Body of pancreas (tissue), 4 donors: ENCODE data around the gene USP6NL.

ENCODE experiments used
- POLR2A ChIP-seq, 3 donors: fragments of 450-650 bp; IDR thresholded peaks; one replicate each; pipeline ENCODE4 v1.6.1; 2016; ENCODE audit warnings: antibody characterized with exemption in 3 of 3, mild to moderate bottlenecking in 2 of 3
- TF ChIP-seq, protein P1 (sequence below), 7 experiments: fragments of 450-650 bp in 4 of 7; fragments of 200-600 bp in 3 of 7; sonication (generic) in 3 of 7; IDR thresholded peaks; one replicate each; pipeline ENCODE4 v1.5.1; 2016 to 2019; ENCODE audit warnings: antibody characterized with exemption in 7 of 7

DNA sequence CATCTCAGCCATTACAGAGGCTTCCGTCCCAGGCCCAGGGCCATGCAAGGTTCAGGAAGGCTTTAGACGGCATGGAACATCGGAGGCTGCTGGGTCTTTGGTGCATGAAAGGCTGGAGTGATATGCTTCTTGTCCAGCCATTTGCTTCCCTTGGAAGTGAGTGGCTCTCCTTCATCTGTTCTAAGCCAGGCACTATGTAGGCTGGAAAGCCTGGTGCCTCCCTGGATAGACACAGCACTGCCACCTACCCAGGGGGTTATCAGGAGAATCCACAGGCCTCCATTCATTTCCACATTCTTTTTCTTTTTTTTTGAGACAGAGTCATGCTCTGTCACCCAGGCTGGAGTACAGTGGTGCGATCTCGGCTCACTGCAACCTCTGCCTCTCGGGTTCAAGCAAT lies 31.6 kb upstream of the USP6NL start:
- TF ChIP-seq, protein P1, sequence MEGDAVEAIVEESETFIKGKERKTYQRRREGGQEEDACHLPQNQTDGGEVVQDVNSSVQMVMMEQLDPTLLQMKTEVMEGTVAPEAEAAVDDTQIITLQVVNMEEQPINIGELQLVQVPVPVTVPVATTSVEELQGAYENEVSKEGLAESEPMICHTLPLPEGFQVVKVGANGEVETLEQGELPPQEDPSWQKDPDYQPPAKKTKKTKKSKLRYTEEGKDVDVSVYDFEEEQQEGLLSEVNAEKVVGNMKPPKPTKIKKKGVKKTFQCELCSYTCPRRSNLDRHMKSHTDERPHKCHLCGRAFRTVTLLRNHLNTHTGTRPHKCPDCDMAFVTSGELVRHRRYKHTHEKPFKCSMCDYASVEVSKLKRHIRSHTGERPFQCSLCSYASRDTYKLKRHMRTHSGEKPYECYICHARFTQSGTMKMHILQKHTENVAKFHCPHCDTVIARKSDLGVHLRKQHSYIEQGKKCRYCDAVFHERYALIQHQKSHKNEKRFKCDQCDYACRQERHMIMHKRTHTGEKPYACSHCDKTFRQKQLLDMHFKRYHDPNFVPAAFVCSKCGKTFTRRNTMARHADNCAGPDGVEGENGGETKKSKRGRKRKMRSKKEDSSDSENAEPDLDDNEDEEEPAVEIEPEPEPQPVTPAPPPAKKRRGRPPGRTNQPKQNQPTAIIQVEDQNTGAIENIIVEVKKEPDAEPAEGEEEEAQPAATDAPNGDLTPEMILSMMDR (IDR thresholded peaks at IDR 0.05), result no peak
- TF ChIP-seq POLR2A (IDR thresholded peaks at IDR 0.05), result no peak
